Omental fat pad (tissue), 4 donors: Measurements from ENCODE around the gene TBC1D16. TPM values are rescaled to one million over a fixed set of nuclear protein-coding genes. Genes with fewer than 3 reads are reported as not detected.

Experiments
- ATAC-seq: fragments of 150-250 bp; one replicate; pipeline ENCODE4 v1.9.1; 2016; ENCODE audit warnings: mild to moderate bottlenecking, moderate library complexity; ENCODE audit not compliant: low FRiP score
- DNase-seq: peaks from one replicate; pipeline ENCODE4 v3.0.0-alpha.2; 2019; ENCODE audit warnings: low spot score
- CTCF ChIP-seq, 3 donors: fragments of 450-650 bp; IDR thresholded peaks; one replicate each; pipeline ENCODE4 v1.5.1; 2016 to 2017; ENCODE audit warnings: antibody characterized with exemption in 3 of 3, mild to moderate bottlenecking in 3 of 3, moderate library complexity in 2 of 3
- total RNA-seq, 4 donors: library from RNA; depleted of rRNA; stranded (reverse); fragments of >200 nt; gene quantifications; one replicate each; pipeline ENCODE4 v1.1.0, GENCODE V29; 2016

Gene TBC1D16
- total RNA-seq, 4 donors from 2014 or later: 46.1 to 97.9 (median 65.3) TPM

- TF ChIP-seq CTCF (IDR thresholded peaks at IDR 0.05): no peak
- no peak for DNase-seq
- no peak for ATAC-seq
These were observed 127.8 kb downstream of the TBC1D16 start for GRCh38 chr17:79907850-79908249.

GRCh38 chr17:79907217-79907715 is 128.4 kb downstream of the TBC1D16 start:
- DNase-seq: no peak
- TF ChIP-seq CTCF (IDR thresholded peaks at IDR 0.05): no peak
- ATAC-seq: no peak

- no peak for TF ChIP-seq CTCF (IDR thresholded peaks at IDR 0.05)
- DNase-seq: no peak
- no peak for ATAC-seq
These were observed 129.8 kb downstream of the TBC1D16 start for GRCh38 chr17:79905832-79906231.

GRCh38 chr17:79904865-79905264 is 130.8 kb downstream of the TBC1D16 start:
- ATAC-seq: no peak
- DNase-seq: no peak
- no peak for TF ChIP-seq CTCF (IDR thresholded peaks at IDR 0.05)

GRCh38 chr17:79902146-79902791 is 133.4 kb downstream of the TBC1D16 start:
- no peak for ATAC-seq
- no peak for DNase-seq
- TF ChIP-seq CTCF (IDR thresholded peaks at IDR 0.05): no peak

GRCh38 chr17:79901131-79901530 is 134.5 kb downstream of the TBC1D16 start:
- TF ChIP-seq CTCF (IDR thresholded peaks at IDR 0.05): no peak
- no peak for DNase-seq
- ATAC-seq: no peak

GRCh38 chr17:79899584-79899983 is 136.1 kb downstream of the TBC1D16 start:
- no peak for TF ChIP-seq CTCF (IDR thresholded peaks at IDR 0.05)
- no peak for DNase-seq
- ATAC-seq: no peak
